ENCODE measurements around the gene ZBTB3.
"Not testable (repeated sequence)": the region's sequence is repeated elsewhere in the genome, so short reads cannot be mapped to it uniquely, and the experiment has no call there.

The ZBTB3 gene

GRCh38 chr11:62716206-62716605 is 37.8 kb downstream of the ZBTB3 start:
- DNase-seq (ENCODE audit: low read depth) = no peak

- no peak for DNase-seq (ENCODE audit: low read depth)
Observed at GRCh38 chr11:62715150-62716130, 38.5 kb downstream of the ZBTB3 start.

GRCh38 chr11:62713343-62713742 is 40.6 kb downstream of the ZBTB3 start:
- no peak for DNase-seq (ENCODE audit: low read depth)

- no peak for DNase-seq (ENCODE audit: low read depth)
Observed at GRCh38 chr11:62712861-62713260, 41.1 kb downstream of the ZBTB3 start.

DNA sequence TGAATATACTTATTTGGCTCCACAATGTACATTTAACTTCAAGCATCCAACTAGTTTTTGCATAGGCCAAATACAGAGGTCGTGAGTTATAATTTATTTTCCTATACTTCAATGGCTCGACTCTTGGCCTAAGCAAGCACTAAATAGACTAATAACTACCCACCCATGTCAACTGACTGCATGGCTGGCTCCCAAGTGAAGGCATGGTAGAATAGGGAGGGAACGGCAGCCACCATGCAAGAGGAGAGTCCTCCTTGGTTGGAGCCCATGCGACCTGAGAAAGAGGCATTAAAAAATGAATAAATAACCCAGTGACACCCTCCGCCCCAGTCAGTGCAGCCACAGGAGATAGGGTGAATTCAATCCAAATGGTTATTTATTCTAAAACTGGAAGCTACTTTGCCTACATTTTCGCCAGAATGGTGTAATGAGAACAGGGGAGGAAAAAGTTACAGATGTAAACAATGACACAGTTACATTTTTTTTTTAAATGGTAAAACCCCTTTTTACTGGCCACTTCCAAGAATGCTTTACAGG is 41.6 kb downstream of the ZBTB3 start:
- DNase-seq (ENCODE audit: low read depth) = no peak

DNA sequence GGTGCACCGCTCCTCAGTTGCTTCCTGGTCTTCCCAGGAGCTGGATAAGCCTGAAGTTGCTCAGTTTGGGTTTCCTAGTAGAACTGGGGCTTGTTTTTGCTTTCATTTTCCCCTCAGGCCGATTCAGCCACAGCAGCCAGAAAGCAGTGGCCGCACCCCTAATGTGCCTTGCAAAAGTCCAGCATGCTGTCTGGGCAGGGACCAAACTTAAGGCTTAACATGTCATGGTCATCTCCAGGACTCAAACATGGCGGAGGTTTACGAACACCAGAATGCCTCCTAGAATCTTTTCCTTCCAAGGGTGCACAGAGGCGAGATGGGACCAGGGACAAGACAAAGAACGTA is 44.0 kb downstream of the ZBTB3 start:
- DNase-seq (ENCODE audit: low read depth) = no peak

- DNase-seq (ENCODE audit: low read depth) = peak; percentile 98
Observed at GRCh38 chr11:62709247-62710000, 44.5 kb downstream of the ZBTB3 start.

DNA sequence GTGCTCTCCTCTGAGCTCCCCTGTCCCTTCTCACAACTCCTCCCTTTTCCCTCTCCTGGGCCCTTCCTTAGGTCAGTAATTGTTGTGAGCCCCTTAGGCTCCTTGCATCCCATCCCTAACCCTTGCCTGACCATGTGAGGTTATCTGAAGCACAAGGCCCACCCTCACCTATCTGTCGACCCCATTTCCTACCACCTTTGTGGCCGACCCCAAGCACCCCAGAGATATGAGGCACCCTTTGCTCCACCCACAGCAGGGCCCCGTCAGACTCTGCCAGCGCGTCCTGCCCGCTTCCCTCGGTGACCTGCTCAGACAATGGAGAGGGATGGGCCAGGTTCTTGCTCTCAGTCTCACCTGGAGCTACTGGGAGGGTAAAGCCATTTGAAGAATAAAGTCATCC is 45.2 kb downstream of the ZBTB3 start:
- DNase-seq (ENCODE audit: low read depth) = no peak

DNA sequence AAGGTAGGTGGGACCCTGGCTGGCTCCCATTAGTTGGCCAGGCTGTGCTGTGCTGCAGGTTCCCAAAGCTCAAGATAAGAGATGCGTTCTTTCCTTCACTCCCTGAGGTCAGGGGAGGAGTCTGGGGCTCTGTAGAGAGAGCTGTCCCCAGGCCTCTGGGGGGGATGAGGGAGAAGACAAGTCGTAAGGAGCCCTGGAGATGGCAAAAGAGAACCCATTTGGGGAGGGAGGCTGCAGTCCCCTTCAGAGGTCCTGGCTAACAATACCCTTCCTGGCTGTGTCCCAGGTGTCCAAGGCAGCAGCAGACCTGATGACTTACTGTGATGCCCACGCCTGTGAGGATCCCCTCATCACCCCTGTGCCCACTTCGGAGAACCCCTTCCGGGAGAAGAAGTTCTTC is 45.6 kb downstream of the ZBTB3 start:
- DNase-seq (ENCODE audit: low read depth) = no peak

DNA sequence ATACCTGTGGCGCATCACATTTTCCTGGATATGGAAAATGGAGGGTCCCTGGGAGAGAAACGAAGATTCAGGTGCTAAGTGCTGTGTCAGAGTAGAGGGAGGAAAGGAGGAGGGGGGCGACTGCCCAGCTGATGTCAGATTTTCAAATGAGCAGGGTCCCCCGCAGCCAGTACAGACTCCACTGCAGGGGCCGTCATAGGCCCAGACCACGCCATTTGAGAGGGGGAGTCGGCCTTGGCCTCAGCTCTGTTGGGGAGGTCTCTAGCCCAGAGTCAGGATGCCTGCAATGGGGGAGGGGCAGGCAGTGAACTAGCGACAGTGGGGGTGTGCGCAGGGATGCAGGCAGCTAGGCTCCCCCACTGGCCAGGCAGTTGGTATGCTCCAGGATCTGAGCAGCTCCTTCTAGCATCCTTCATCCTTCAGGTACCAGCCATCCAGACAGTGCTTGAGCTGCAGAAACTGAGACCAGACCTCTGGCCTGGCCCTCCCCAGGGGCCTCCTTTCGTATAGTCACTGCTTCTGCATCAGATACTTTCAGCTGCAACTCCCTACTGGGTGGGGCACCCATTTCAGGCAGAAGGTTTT is 46.6 kb downstream of the ZBTB3 start, which contains the start of the genes BSCL2 and GNG3:
BSCL2 (minus strand) TSS at position 148 of the 585 bp plus-strand sequence. CDS start 229 bp downstream, outside the sequence.
GNG3 (plus strand) TSS at position 400 of the 585 bp plus-strand sequence. CDS start 620 bp downstream, outside the sequence.
- DNase-seq (ENCODE audit: low read depth) = no peak

- DNase-seq (ENCODE audit: low read depth) = no peak
Observed at GRCh38 chr11:62706850-62707247, 47.1 kb downstream of the ZBTB3 start.

- peak; percentile 90 for DNase-seq (ENCODE audit: low read depth)
Observed at GRCh38 chr11:62705880-62706849, 47.8 kb downstream of the ZBTB3 start.

DNA sequence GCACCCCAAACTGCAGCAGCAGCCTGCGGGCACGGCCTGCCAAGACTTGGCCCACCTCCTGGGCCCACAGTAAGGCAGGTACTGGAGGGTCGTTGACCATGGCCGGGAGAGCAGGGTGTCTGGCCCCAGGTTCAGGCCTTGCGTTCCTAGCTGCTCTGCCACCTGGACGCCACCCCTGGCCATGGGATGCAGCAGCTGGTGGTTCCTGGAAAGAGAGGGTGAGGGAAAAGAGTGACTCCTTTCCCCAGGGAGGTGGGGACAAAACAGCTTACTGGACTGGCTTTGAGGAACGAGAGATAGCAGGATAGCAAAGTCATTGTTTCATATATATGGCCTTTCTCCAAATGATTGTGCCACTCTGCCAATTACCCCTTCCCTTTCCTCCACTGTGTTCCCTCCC is 48.5 kb downstream of the ZBTB3 start:
- DNase-seq (ENCODE audit: low read depth) = no peak

DNA sequence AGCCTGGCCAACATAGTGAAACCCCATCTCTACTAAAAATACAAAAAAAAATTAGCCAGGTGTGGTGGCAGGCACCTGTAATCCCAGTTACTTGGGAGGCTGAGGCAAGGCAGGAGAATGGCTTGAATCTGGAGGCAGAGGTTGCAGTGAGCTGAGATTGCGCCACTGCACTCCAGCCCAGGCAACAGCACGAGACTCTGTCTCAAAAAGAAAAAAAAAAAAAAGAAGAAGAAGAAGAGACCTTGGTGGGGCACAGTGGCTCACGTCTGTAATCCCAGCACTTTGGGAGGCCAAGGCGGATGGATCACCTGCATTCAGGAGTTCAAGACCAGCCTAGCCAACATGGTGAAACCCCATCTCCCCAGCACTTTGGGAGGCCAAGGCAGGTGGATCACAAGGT is 50.0 kb downstream of the ZBTB3 start:
- not testable (repeated sequence) for DNase-seq (ENCODE audit: low read depth)

GRCh38 chr11:62702246-62702645 is 51.7 kb downstream of the ZBTB3 start:
- DNase-seq (ENCODE audit: low read depth) = no peak

Measured in fibroblast of the conjunctiva (primary cell).